AG08395 (cell line): ENCODE results near the gene MRPS35.

ENCODE experiments used
- DNase-seq: peaks from one replicate; pipeline ENCODE4 v3.0.0; 2012; ENCODE audit warnings: mixed read lengths, low spot score

The MRPS35 gene

DNA sequence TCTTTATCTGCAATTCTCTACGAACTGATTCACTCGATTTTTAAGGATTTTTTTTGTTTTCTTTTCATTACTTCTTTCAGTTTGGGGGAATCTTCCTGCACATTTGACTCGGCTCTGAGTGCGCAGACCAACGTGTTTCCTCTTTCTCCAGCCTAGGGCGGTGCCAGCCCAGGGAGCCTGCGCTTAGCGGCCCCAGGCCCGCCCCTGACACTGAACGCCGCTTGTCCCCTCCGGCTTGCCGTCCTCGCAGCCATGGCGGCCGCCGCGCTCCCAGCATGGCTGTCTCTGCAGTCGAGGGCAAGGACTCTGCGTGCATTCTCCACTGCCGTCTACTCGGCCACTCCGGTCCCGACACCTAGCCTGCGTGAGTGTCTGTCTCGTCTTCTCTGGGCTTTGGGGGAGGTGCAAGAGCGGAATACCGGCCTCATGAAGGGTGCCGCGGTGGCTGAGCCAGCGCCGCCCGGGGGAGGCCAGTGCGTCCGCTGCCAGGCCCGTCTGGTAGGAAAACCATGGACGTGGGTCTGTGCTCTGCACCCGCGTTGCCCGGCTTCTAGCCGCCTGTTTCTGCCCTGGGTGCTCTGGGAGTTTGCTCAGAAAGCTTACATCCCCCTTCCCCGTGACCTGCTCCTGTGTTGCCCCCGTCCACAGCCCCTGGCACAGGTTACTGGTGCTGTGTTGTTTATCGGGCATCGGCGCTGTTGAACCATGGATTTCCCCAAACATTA lies at the start of gene MRPS35:
MRPS35 (plus strand) TSS at position 241 of the 725 bp plus-strand sequence; CDS start at position 253, 12 bp downstream.
- DNase-seq: peak; percentile 92

DNA sequence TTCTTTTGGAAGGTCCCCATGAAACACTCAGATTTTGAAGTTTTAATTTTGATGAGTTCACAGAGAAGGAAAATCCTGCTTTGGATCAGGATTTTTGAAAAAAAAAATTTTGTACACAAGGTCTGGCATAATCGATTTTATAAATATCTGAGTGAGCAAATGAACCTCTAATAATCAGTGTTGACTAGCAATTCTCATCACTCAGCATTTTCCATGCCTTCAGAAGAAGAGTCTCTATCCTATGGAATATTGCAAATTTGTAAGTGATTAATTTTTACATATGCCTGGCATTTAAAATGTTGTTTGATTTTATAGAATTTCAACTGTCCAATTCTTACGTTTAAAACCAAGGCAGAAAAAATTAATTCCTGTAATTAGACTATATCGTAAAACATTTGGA lies 44.9 kb upstream of the MRPS35 start:
- DNase-seq: no peak

DNA sequence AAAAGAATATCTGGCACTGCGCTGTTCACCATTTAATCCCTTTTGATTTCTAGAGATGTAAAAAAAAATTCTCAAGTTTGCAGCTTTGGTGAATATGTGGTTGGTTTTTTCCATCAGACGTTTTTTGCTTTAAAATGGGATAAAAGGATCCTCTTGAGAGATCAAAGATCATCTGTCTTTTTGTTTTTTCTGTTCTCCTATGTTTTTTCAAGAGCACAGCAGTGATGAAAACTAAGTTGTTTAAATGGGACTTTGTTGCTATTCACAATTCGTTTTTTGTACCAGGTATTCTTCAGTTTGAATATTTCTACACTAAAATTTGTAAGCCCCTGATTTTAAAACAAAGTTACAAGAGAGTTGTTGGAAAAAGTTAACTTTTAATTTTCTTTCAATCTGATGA lies 44.1 kb upstream of the MRPS35 start:
- no peak for DNase-seq

DNA sequence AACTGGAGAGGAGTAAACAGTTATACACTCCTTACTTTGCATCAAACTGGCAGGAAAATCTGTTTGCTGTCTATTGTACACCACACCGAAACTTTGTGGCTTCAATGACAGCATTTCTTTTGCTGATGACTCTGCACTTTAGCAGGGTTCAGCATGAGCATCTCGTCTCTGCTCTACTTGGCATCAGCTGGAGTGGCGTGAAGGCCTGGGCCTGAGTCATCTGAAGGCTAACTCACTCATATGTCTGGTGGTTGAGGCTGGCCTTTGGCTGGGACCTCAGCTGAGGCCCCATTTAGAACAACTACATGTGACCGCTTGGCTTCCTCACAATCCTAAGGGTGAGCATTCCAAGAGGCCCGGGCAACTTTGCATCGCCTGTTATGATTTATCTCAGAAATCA lies 43.1 kb upstream of the MRPS35 start:
- DNase-seq: peak; percentile 89

DNA sequence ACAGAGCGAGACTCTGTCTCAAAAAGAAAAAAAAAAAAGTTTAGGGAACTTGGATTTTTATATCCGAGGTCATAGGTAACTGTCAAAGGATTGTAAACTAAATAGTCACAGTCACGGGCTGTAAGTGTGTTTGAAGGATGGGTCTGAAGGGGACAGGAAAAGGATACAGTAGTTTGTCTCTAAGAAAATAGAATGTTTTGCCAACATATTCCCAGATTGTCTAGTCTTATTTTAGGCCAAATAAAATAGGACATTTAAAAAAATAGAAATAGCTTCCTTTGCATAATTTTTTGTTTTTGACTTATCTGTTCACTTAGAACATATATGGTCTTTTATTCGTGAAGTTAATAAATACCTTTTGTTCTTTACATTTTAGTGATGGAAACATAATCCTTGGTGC lies 38.6 kb upstream of the MRPS35 start:
- no peak for DNase-seq

DNA sequence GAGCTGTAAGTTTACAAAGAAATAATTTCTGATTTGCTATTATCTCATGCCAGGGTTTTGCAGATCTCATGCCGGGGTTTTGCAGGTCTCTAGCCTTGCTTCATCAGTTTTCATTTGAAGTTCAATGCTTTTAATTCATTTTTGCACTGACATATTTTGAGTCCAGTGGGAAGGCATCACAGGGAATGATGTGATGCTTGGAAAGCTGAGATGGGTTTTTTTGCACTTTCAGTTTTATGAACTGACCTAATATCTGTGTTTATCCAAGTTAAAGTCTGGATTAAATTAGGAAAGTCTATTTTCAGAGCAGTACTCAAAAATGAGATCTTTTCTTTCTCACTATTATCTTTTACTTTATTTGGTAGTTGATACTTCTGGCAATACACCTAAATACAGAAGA lies 38.0 kb upstream of the MRPS35 start:
- no peak for DNase-seq

DNA sequence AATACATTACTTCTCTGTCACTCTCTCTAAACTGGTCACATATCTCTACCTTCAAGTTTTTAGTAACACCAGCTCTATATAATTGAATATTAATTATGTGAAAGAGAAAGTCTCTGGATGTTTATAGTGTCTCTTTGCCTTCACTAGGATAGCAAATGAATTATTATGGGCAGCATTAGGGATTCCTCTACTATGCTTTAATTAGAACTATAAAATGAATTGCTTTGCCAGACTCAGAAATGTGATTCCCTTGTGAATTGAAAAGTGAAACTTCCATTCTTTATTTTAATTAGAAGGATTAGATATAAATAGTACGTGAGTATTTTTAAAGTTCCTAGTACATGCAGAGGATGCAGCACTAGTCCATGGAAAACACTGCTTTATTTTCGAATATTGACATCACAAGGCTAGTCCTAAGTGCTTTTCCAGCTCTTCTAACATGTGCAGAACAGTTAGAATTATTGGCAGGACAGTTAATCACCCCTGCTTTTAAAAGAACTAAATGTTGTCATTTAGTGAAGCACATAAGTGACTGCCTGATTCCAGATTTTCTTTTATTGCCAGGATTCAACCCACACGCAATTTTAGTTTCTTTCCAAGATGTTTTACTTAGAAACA lies 37.4 kb upstream of the MRPS35 start:
- no peak for DNase-seq

DNA sequence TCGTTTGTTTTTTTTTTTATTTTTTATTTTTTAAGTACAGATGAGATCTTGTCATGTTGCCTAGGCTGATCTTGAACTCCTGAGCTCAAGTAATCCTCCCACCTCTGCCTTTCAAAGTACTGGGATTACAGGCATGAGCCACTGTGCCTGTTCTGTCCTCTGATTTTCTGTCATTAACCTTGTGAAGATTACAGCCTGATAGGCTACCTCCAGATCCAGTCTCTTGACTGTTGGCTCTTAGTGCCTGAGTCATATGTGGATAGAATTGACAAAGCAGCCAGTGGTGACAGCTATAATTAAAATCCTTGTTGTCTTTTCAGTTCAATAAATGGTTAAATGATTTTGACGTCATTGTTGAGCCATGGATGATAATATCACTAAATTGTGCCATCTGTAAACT lies 35.6 kb upstream of the MRPS35 start:
- DNase-seq: no peak

DNA sequence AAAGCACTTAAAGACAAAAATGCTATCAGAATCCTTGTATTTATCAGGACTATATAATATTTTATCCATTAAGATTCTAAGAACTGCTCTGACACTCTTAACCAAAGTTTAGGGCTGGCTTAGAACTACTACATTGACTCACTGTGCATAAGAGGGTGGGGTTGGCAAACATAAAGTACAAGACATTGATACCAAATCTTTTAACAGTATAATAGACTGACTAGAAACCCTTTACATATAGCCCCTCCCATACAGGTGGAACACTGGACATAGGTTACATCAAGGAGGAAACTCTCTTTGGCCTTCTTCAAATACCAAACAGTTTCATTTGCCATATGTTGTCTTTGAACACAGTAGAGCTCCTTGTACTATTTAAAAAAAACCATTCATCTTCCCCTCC lies 30.0 kb upstream of the MRPS35 start:
- DNase-seq: no peak

DNA sequence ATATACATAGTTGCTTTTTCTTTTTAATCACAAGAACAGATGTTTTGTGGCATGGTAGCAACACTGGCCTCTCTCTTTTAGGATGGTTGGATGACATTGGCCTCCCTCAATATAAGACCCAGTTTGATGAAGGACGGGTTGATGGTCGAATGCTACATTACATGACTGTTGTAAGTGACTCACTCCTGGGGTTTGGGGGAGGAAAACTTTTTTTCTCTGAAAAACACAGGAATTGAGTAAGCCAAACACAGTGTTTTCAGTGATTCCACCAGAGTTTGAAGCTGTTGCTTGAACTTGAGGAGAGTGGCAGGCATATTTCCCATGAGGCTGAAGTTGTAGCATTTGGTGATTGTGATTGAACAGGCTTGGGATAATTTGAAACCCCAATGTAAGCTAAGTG lies 28.1 kb upstream of the MRPS35 start:
- no peak for DNase-seq

DNA sequence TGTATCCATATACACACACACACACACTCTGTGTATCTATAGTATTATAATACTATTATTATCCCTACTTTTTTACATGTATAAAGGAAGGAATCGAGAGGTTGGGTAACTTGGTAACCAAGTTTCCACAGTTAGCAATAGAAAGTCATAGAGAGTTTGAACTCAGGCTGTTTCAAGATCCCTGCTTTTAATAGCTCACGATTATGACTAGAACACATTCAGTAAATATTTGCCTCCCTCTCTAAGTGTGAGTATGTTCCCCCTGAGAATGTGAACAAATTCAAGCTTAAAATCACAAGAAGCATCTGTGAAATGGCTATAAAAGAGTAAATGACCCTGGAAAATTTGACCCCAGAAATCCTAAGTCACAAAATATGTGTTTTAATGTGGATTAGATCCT lies 25.4 kb upstream of the MRPS35 start:
- DNase-seq: no peak

DNA sequence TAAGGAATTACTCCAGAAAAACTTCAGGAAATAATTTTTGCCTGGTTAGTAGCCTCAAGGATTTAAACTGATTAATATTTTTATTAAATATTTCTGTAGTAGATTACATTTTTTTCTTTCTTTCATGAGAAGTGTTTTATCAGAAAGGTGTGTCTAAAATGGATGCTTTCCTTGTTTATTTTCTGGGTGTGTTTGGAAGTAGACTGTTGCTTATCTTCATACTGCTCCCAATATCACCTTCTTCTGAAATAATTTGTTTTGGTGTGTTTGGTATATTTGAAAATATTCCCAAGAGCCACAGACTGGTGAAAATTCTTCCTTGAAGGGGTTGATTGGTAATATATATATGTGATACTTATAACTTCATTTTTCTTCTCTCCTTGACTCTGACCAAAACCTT lies 24.5 kb upstream of the MRPS35 start:
- DNase-seq: no peak

DNA sequence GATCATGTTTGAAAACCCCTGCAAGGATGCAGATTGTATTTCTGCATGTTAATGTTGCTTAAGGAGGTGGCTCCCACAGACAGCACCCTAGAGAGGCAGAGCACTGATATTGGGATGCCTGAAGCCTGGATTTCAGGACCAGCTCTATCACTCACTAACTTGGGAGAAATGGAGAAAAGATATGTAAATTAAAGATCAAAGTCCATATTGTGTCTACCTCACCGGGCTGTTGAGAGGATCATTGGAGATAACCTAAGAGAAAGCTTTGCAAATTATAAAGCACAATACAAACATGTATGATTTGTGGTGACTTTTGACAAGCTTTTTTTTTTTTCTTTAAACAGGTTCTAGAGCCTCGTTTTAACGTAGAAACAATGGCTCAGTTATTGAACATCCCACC lies 22.0 kb upstream of the MRPS35 start:
- no peak for DNase-seq

DNA sequence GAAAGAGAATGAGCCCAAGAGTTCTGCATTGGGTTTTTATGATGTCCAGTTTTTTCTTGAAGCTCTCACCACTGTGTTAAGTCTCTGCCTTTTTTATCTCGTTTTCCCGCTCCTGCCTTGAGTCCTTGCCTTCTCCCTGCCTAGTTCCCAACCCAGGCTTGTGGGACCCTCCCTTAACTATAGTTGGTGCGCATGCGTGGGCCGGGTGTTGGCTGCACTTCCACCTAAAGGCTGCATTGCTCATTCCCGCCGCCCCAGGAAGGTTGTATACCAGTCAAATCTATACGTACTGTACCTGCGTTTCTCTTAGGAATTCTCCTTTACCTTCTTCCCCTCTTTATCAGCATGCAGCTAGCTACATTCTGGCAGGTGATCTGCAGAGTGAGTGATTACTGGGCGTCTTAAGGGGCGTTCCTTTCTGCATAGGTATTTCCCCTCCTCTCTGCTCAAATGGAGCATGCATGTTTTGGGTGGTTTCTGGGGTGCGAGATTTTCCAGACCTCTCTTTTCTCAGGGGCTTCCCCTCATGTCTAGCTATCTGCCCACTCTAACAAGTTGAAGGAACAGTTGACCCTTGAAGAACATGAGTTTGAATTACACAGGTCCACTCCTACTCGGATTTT lies 21.0 kb upstream of the MRPS35 start:
- no peak for DNase-seq

DNA sequence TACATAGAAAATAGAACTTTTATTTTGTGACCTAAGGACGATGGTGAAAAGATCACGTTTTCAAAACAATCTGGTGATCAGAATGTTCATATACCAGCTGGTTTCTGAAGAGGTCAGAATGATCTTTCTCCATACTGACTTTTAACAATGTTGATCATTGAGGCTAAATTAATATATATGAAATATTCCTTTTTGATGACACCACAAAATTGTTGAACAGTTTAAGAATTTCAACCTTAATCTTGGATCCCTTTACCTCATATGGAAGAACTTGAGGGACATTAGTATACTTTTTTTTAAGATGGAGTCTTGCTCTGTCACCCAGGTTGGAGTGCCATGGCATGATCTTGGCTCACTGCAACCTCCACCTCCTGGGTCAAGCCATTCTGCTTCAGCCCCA lies 17.2 kb upstream of the MRPS35 start:
- DNase-seq: no peak

DNA sequence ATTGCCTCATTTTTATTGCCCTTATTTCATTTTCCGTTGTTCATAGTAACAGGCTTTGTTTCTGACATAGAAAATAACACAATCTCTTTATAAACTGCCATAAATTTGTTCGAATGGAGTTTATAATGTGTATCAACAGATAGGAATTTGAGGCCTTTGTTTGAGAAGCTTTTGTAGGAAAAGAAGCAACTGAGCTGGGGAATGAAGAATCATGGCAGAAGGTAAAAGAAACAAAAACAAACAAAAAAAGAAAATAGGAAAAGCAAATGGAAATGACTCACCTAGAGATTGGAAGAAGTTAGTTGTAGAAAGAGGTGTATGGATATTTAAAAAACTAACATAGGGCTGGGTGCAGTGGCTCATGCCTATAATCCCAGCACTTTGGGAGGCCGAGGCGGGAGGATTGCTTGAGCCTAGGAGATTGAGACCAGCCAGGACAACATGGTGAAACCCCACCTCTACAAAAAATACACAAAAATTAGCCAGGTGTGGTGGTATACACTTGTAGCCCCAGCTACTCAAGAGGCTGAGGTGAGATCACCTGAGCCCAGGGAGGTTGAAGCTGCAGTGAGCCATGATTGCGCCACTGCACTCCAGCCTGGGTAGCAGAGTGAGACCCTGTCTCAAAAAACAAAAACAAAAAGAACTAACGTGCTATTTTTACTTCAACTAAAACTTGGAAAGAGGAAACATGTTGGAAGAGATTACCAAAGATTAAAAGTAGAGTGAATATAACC lies 14.9 kb upstream of the MRPS35 start:
- DNase-seq: no peak

DNA sequence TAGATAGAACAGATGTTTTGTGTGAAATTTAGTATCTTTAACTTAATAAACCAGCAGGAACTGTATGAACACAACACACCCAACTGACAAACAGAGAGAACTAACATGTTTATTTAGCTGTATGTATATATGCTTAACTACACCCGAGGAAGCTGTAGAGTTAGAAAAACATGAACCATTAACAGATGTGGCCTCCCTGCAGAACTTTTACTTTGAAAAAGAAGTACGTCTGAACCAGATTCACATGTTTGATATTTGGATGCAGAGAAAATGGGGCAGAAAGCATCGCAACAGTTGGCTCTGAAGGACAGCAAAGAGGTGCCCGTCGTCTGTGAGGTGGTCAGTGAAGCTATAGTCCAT lies 14.4 kb upstream of the MRPS35 start, which contains the start of gene REP15:
REP15 (plus strand) TSS at position 155 of the 360 bp plus-strand sequence; CDS start at position 271, 116 bp downstream.
- no peak for DNase-seq

DNA sequence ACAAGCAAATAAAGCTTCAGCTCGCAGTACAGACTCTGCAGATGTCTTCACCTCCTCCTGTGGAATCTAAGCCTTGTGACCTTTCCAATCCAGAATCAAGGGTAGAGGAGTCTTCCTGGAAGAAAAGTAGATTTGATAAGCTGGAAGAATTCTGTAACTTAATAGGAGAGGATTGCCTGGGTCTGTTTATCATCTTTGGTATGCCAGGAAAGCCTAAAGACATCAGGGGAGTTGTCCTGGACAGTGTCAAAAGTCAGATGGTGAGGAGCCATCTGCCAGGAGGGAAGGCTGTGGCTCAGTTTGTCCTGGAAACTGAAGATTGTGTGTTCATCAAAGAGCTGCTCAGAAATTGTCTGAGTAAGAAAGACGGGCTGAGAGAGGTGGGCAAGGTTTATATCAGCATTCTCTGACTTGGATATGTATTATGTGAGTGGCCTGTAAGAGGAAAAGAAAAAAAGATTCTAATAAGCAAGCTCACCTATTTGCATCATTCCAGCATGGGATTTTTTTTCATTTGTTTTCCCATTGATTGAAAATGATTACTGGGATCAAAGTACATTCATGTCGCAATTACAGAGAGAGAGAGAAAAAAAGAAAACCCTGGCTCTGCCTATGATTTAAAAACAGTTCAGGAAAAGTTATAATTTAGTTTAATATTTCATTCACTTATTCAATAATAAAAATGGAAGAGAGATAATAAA lies 13.6 kb upstream of the MRPS35 start:
- DNase-seq: no peak

DNA sequence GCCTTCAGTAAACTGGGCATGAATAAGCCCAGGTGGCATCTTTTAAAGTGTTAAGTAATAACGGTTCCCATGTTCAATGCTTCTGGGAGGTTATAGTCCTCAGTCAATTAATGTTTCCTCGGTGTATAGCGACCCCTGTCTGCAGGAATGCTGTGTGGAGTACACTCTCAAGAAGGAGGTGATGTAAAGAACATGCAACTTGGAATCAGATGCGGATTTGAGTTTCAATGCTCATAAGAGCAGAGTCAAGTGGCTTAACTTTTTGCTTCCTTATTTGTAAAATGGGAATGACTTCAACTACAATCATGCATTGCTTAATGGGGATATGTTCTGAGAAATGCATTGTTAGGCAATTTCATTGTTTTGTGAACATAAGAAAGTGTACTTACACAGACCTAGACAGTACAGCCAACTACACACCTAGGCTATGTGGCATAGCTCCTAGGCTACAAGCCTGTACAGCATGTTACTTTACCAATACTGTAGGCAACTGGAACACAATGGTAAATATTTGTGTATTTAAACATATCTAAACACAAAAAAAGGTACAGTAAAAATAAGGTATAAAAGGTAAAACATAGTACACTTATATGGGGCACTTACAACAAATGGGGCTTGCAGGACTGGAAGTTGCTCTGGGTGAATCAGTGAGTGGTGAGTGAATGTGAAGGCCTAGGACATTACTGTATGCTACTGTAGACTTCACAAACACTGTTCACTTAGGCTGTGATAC lies 6.7 kb upstream of the MRPS35 start:
- DNase-seq: peak; percentile 76

DNA sequence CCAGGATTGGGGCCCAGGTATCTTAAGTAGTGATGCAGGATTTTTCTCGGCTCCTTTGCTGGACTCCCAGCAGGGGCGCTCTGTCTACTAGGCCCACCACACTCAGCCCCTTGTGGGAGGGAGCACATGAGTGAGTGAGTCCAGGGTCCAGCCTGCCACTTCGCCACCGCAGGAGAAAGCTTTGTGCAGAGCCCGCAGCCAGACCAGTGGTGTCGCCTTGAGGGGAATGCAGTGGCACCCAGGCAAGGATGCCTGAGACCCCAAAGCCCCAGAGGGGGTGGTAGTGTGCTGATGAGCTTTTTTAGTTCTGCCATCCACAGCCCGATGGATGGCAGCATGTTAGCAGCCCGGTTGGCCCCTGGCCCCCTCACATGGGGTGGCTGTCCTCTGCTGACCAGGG lies 5.4 kb upstream of the MRPS35 start:
- DNase-seq: no peak

DNA sequence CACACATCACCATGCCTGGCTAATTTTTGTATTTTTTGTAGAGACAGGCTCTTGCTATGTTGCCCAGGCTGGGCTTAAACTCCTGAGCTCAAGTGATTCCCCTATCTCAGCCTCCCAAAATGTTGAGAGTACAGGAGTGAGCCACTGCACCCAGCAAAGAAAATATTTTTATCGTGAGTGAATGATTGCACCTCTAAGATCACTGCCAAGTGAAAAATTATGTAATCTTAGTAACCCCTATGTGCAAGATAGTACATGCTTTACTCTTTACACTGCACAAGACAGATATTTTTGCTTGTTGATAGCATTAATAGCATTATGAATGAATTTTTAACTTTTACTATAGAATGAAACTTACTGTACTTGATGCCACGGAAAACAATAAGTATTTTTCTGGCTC lies 3.4 kb upstream of the MRPS35 start:
- DNase-seq: no peak
